HG03439 (cell line): Measurements from ENCODE around the gene MSL2.
"Not testable (repeated sequence)": the region's sequence is repeated elsewhere in the genome, so short reads cannot be mapped to it uniquely, and the experiment has no call there.

ENCODE experiments used
- ATAC-seq: cut with Tn5 transposase; IDR thresholded peaks from one replicate; pipeline ENCODE4 v1.9.1; 2021; ENCODE audit warnings: mild to moderate bottlenecking, moderate library complexity; ENCODE audit not compliant: unreplicated experiment

MSL2 gene

GRCh38 chr3:136196064-136196400 lies at the start of gene MSL2:
TSS of gene MSL2 (minus strand) at chr3:136196335. CDS start at chr3:136195113, 1,222 bp downstream.
- ATAC-seq: no peak

- ATAC-seq: no peak
These were observed 49.6 kb upstream of the MSL2 start for GRCh38 chr3:136245691-136246090.

- ATAC-seq: no peak
These were observed 43.0 kb upstream of the MSL2 start for GRCh38 chr3:136239094-136239493.

- ATAC-seq: no peak
These were observed 42.0 kb upstream of the MSL2 start for GRCh38 chr3:136237961-136238649.

- ATAC-seq: no peak
These were observed 41.0 kb upstream of the MSL2 start for GRCh38 chr3:136237103-136237502.

GRCh38 chr3:136236109-136236508 lies 40.0 kb upstream of the MSL2 start:
- no peak for ATAC-seq

- no peak for ATAC-seq
These were observed 39.4 kb upstream of the MSL2 start for GRCh38 chr3:136235545-136235944.

GRCh38 chr3:136232413-136232812 lies 36.3 kb upstream of the MSL2 start:
- ATAC-seq: no peak

- ATAC-seq: not testable (repeated sequence)
These were observed 26.6 kb upstream of the MSL2 start for GRCh38 chr3:136222746-136223145.

- ATAC-seq: no peak
These were observed 15.4 kb upstream of the MSL2 start for GRCh38 chr3:136211547-136211946.

GRCh38 chr3:136209921-136210320 lies 13.8 kb upstream of the MSL2 start:
- ATAC-seq: no peak

- no peak for ATAC-seq
These were observed 11.5 kb upstream of the MSL2 start for GRCh38 chr3:136207489-136208115.

GRCh38 chr3:136199219-136199618 lies 3.1 kb upstream of the MSL2 start:
- ATAC-seq: not testable (repeated sequence)

GRCh38 chr3:136198462-136199078 lies 2.4 kb upstream of the MSL2 start:
- not testable (repeated sequence) for ATAC-seq

GRCh38 chr3:136197159-136197793 lies 1.1 kb upstream of the MSL2 start:
- ATAC-seq: no peak

- ATAC-seq: peak; percentile 71
These were observed 445 bp upstream of the MSL2 start for GRCh38 chr3:136196401-136197158.

GRCh38 chr3:136195258-136196063 lies 674 bp downstream of the MSL2 start:
- ATAC-seq: peak; percentile 39

- ATAC-seq: no peak
These were observed 1.5 kb downstream of the MSL2 start for GRCh38 chr3:136194409-136195257.
